Inferior parietal cortex (tissue), 1 donor: ENCODE data around the gene GPR35.

Experiments used
- DNase-seq: peaks from one replicate; pipeline ENCODE4 v3.0.0-alpha.2; 2016; ENCODE audit errors: extremely low spot score

Gene GPR35

GRCh38 chr2:240589375-240589774, 35.9 kb upstream of the GPR35 start:
- no peak for DNase-seq

DNA sequence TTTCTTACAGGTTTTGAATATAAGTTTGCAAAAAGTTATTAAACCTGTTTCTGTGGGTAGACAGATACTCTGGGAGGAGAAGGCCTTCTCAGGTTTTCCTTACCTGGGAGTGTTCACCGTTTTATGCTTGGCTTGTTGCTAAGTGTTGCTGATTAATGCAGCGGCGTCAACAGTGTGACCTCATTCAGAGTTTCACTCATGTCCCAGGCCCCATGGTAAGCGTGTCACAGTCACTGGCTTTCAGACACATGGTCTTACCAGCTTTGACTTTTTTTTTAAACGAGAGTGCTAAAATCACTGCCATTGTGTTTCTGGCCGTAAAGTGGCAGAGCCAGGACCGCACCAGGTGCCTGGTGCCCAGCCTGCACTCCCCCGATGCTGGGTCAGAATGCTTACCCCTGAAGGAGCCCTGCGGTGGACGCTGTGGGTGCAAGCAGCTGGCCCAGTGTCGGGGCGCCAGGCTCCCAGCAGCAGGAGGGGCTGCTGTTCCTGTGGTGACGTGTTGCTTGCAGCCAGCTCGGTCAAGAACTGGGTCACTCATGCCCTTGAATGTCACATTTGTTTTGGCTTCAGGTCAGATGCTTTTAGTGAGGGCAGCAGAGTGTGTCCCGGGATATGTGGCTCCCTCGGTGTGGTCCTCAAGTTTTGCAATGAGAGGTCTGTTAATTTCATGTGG, 35.3 kb upstream of the GPR35 start:
- no peak for DNase-seq

GRCh38 chr2:240590681-240591111, 34.6 kb upstream of the GPR35 start:
- DNase-seq = no peak

DNA sequence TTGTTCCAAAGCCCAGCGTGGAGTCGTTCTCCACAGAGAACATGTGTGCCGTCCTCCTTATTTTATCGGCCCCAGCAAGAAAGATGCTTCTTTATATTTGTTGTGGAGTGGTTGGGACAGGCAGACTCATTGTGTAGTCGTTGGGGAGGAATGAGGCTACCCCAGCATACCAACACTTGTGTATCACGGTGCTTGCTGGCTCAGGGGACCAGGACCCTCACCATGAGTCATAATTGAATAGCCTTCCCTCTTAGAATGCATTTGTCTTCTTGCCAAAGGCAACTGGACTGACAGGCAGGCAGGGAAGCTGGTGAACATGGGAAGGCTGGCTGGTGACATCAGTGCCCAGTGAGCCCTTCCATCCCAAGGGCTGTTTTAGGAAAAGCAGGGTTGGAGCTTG, 34.1 kb upstream of the GPR35 start:
- DNase-seq = no peak

DNA sequence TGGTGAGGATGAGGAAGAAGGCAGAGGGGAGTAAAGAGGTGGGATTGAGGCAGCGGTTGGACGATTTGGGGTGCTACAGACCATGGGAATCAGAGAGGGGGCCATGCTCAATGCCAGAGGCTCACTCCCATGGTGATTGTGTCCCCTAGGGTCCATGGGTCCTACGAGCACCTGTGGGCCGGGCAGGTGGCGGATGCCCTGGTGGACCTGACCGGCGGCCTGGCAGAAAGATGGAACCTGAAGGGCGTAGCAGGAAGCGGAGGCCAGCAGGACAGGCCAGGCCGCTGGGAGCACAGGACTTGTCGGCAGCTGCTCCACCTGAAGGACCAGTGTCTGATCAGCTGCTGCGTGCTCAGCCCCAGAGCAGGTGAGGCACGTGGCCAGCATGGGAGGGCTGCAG, 33.5 kb upstream of the GPR35 start:
- DNase-seq = no peak

DNA sequence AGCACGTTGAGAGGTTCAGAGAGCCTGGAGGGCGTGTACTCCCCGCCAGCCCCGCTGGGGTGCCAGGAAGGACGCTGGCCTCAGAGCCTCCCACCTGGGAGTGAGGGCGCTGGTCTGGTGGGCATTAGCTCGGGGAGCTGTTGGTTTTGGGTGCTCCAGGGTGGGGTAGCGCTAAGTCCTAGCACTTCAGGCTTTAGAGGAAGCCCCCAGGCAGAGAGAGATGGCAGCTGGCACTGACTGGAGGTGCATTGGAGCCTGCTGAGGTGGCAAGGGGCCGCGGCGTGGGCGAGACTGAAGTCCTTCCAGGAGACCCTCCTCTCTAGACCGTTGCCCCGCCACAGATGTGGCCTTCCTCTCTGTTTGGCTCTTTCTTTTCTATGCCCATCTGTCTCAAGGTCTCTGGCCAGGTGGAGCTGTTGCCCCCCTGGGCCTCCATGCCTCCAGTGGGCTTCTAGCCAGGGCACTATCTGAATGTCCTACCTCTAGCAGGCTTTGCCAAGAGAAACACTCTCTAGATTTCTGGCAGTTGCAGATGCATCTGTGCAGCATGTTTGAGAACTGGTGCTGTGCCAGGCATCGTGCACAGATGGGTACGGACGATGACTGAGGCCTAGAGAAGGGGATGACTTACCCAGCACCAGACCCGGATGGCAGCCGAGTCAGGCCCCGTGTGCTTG, 32.1 kb upstream of the GPR35 start:
- no peak for DNase-seq

DNA sequence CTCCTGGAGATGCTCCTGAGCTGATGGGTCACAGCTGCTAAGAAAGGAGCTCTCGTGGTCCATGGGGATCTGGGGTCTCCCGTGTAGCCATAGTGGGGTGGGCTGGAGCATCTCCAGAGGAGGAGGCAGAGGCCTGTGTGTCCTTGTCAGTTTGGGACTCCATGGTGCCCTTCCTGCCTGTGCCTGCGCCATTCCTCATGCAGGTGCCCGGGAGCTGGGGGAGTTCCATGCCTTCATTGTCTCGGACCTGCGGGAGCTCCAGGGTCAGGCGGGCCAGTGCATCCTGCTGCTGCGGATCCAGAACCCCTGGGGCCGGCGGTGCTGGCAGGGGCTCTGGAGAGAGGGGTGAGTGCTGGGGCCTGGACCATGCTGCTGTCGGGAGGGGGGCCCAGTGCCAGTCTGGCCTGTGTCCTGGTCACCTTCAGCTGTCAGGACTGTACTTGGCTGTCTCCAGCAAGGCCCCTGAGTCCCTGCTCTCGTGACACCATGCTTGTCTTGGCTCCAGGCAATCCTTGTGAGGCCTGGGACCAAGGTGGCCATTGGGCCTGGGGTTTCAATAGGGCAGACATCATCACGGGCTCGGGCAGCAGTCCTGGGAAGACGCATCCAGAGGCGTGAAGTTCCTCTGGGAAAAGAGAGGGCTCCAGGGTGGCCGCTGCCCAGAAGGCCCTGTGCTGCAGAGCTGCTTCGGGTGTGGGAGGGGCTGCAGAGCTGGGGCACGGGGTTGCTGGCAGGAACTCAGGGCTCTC, 31.4 kb upstream of the GPR35 start:
- DNase-seq = no peak

- no peak for DNase-seq
Observed at GRCh38 chr2:240594511-240595380, 30.5 kb upstream of the GPR35 start.

GRCh38 chr2:240595381-240596079, 29.8 kb upstream of the GPR35 start:
- DNase-seq = no peak

DNA sequence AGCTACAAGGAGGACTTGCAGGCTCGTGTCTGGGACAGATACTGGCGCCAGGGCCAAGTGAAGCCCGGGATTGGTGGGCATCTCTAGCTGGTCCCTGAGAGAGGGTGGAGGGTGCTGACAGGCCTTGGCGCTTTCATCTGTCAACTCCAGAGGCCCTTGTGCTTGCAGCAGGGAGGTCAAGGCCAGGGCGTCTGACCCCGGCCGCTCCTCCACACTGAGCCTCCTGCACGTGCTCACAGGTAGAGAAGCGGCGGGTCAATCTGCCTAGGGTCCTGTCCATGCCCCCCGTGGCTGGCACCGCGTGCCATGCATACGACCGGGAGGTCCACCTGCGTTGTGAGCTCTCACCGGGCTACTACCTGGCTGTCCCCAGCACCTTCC, 29.2 kb upstream of the GPR35 start:
- DNase-seq = no peak

DNA sequence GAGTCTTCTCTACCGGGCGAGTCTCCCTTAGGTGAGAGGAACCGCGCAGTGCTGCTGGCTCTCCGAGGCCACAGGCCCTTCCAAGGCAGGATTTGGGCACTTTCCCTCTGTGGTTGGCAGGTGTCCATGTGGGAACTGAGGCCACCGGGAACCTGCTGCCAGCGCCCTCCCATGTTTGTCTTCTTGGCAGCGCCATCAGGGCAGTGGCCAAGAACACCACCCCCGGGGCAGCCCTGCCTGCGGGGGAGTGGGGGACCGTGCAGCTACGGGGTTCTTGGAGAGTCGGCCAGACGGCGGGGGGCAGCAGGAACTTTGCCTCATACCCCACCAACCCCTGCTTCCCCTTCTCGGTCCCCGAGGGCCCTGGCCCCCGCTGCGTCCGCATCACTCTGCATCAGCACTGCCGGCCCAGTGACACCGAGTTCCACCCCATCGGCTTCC, 28.8 kb upstream of the GPR35 start:
- DNase-seq = peak; percentile 53

DNA sequence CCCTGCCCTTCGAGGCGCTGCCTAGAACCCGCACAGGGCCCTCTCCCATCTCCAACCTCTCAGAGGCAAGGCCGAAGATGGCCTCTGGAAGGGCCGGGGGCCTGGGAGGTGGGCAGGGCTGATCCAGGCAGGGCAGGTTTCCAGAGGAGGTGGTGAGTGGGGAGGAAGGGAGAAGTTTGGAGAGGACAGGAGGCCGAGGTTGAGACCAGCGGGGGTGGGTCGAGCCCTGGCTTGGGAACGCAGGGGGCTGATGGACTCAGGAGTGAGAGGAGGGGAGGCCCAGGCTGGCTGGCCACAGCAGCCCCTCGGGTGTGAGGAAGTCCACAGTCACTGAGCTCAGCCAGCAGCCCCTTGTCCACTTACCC, 28.2 kb upstream of the GPR35 start:
- no peak for DNase-seq

- DNase-seq = no peak
Observed at GRCh38 chr2:240597419-240598181, 27.7 kb upstream of the GPR35 start.

- no peak for DNase-seq
Observed at GRCh38 chr2:240598311-240598911, 26.9 kb upstream of the GPR35 start.

GRCh38 chr2:240599141-240599583, 26.1 kb upstream of the GPR35 start:
- no peak for DNase-seq

GRCh38 chr2:240600451-240600961, 24.8 kb upstream of the GPR35 start:
- DNase-seq = no peak

GRCh38 chr2:240601061-240601830, 24.0 kb upstream of the GPR35 start:
- DNase-seq = no peak

DNA sequence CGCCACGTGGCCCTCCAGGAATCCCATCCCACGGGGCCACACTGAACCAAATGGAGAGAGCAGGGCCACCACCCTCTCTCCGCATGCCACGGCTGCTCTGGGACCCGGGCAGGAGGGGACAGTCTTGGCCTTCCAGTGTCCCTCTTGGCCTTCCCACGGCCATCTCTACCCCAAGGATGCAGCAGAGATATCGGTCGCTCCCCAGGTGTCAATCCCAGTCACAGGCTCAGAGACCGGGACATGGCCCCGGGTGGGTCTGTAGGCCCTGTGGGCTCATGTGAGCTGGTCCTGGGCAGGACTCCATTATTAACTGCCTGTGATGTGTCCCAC, 23.5 kb upstream of the GPR35 start:
- DNase-seq = no peak
